ENCODE measurements around the gene TTC6. TPM values are rescaled to one million over a fixed set of nuclear protein-coding genes. Genes with fewer than 3 reads are reported as not detected.

Gene TTC6, protein sequence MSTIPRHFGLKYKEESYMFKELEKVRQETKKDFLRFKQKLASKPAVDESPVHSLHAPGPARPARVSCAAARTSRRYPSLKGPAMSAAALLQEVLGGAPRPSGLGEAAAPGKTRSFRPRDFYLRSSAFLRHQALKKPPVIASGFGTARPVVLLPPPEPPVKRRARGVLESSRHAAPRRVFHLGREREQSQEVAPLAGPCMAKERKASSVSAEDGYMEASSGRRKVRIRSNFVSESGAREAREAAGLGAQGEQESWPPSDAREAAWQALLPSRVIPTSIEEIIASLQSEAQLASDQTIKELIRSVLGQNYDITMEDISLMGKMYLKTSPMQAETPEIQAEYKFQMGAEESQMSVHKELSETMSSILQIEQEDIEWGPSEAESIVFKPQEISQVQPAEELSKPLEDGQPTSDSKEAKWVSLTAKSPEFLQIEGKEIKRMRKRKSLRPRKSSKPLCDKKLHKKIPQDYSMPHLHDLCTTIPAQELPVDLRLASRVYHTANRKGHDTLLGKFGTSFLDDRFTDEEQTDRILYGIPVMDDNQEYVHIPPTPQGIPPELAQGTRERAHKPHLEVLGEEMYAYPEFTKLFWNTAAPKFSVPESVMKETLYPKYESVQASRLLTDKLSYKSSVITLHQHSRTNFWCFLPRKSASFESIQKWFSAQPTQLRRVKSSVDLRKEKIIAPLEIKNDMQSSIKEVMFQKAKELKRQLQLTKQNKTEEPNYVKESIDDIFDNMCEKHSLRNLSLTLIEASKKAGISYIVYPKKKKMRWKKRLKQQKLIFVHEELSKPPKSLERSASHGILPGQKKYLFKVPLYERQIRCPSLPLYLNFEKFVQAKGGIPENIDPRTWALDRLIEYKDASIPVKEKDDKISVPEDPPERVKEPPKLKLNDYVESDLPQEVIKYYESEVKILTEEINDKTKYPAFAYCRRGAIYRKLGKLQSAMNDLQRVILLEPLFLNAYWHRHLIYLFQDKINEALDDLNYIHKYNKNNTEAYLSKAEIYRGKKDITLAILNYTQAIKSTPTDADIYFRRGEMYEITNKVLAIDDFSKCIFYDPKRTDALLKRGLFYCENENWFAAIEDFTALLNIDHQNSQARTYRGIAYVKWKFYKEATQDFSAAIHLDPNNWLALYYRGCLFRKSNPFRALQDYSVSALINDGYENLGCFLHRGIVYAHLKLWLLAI (N-terminal part only)
- not detected for total RNA-seq (2013)
- not detected for polyA plus RNA-seq
- not detected in 2 replicates for polyA minus RNA-seq
- 0 to 4.2 (median 0.12) reads per million in 11 experiments for total RNA-seq

DNA sequence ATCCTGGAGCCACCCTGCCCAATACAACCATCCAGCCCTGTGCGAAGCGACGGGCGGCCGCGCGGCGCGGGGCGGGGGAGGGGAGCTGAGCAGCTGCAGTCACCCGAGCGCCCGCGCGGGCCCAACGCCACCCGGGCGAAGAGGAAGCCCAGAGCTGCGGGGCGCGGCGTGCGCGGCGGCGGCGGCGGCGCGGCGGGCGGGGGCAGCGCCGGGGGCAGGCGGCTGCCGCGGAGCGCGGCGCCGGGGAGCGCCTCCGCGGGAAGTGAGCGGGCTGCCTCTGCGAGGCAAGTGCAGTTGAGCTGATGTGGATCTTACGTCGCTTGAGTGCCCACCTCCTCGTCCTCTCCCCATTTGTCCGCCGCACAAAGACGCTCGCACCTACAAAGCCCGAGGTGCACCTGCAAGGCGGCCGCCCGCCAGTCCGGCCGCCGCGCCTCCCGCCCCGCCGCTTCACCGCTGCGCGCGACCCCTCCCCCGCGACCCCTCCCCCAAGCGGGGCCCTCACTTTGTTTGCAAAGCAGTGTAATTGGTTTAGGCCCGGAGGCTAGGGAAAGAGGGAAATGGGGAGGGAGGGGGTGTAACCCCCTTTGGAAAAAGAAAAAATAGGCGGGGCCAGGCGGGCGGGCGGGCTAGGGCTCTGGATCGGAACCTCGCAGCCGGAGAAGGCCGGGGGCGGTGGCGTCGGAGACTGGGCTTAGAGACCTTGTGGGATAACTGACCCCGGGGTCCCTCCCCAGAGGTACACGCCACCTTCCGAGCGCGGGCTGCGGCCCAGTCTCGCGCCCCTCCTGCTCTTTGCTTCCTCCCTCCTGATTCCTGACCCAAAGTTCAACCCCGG, at the start of gene TTC6, which contains the start of gene FOXA1:
TTC6 (plus strand) TSS at position 659 of the 838 bp plus-strand sequence. CDS start 26,436 bp downstream, outside the sequence.
FOXA1 (minus strand) TSS at position 279 of the 838 bp plus-strand sequence; CDS start at position 2, 277 bp downstream.
- Mint-ChIP-seq H3K36me3 (peaks cover 4 to 19% of the 10 kb centered on the region in 2 donors), H3K27me3 (ENCODE audit: low read depth in 3 of 3) (peaks cover 88 to 96% (median 92%) of the 10 kb centered on the region in 3 donors), H3K4me3 (peak within 1 kb of the TSS; percentile 69 to 90), H3K27ac (peak within 1 kb of the TSS in 1 of 7 donors; percentile 75), H3K9me3 (peaks cover 9 to 65% (median 57%) of the 10 kb centered on the region in 7 donors), H3K4me1 (peaks cover 23% of the 10 kb centered on the region)
- Histone ChIP-seq H3K27ac (ENCODE audit: low read depth in 1 of 2, low read length in 2 of 2) (no peak within 1 kb of the TSS), H3K27me3 (ENCODE audit: control insufficient read depth in 2 of 2, insufficient read depth in 2 of 2, low read length in 2 of 2) (peaks cover 83 to 93% of the 10 kb centered on the region in 2 donors), H3K9me3 (replicated peaks in 1 of 2; ENCODE audit: control insufficient read depth in 1 of 2, insufficient read depth in 1 of 2, low read length in 2 of 2) (peaks cover 26 to 85% of the 10 kb centered on the region in 2 donors), H3K9ac (ENCODE audit: insufficient read depth, low read length, poor library complexity, severe bottlenecking) (no peak within 1 kb of the TSS), H4K20me1 (ENCODE audit: insufficient read depth, low read length) (no peaks in the 10 kb centered on the region), H3K4me2 (replicated peaks; ENCODE audit: extremely low read depth, low read length, poor library complexity, severe bottlenecking) (peak within 1 kb of the TSS; percentile 53), H3K4me1 (ENCODE audit: control insufficient read depth in 1 of 2, insufficient read depth in 2 of 2, low read length in 2 of 2) (peaks cover 12 to 15% of the 10 kb centered on the region in 2 donors), H2AFZ (ENCODE audit: insufficient read depth, low read depth, low read length, poor library complexity, severe bottlenecking) (peak within 1 kb of the TSS; percentile 13), H3K4me3 (replicated peaks in 1 of 3; ENCODE audit: low read depth in 2 of 3, low read length in 3 of 3) (peak within 1 kb of the TSS in 1 of 3 experiments; percentile 47), H3K36me3 (replicated peaks in 1 of 2; ENCODE audit: control insufficient read depth in 1 of 2, insufficient read depth in 2 of 2, low read length in 2 of 2) (no peaks in the 10 kb centered on the region), H3K79me2 (ENCODE audit: insufficient read depth, low read length) (no peaks in the 10 kb centered on the region)
- peak in 1 of 3 donors; percentile 15 for DNase-seq
- TF ChIP-seq, protein P1, sequence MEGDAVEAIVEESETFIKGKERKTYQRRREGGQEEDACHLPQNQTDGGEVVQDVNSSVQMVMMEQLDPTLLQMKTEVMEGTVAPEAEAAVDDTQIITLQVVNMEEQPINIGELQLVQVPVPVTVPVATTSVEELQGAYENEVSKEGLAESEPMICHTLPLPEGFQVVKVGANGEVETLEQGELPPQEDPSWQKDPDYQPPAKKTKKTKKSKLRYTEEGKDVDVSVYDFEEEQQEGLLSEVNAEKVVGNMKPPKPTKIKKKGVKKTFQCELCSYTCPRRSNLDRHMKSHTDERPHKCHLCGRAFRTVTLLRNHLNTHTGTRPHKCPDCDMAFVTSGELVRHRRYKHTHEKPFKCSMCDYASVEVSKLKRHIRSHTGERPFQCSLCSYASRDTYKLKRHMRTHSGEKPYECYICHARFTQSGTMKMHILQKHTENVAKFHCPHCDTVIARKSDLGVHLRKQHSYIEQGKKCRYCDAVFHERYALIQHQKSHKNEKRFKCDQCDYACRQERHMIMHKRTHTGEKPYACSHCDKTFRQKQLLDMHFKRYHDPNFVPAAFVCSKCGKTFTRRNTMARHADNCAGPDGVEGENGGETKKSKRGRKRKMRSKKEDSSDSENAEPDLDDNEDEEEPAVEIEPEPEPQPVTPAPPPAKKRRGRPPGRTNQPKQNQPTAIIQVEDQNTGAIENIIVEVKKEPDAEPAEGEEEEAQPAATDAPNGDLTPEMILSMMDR (IDR thresholded peaks at IDR 0.05), result no peak
- intact Hi-C loops (cut with micrococcal nuclease), result no loop called here
- under 1% methylated on average over 84 of the region's 92 CpGs for WGBS (ENCODE audit: insufficient coverage)

Data from CD14-positive monocyte (primary cell).